Measurements from ENCODE around the gene GUCA2B.

GUCA2B gene

DNA sequence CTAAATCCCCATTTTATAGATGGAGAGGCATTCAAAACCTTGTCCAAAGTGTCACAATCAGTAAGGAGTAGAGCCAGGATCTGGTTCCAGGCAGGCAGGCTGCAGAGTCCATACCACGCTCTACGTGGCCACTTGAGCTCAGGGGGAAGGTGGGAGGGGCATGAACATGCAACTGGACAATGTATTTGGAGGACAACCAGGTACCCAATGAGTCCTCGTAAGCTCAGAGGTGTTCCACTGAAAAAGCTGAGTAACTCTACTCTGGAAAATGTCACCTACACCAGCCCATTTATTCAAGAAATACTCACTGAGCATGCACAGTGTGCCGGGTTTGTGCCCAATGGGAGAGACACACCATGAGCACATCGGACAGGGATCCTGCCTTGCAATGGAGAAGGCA lies 11.2 kb upstream of the GUCA2B start:
- DNase-seq (ENCODE audit: extremely low read depth, low read depth), result no peak
- TF ChIP-seq, protein P1, sequence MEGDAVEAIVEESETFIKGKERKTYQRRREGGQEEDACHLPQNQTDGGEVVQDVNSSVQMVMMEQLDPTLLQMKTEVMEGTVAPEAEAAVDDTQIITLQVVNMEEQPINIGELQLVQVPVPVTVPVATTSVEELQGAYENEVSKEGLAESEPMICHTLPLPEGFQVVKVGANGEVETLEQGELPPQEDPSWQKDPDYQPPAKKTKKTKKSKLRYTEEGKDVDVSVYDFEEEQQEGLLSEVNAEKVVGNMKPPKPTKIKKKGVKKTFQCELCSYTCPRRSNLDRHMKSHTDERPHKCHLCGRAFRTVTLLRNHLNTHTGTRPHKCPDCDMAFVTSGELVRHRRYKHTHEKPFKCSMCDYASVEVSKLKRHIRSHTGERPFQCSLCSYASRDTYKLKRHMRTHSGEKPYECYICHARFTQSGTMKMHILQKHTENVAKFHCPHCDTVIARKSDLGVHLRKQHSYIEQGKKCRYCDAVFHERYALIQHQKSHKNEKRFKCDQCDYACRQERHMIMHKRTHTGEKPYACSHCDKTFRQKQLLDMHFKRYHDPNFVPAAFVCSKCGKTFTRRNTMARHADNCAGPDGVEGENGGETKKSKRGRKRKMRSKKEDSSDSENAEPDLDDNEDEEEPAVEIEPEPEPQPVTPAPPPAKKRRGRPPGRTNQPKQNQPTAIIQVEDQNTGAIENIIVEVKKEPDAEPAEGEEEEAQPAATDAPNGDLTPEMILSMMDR (IDR thresholded peaks at IDR 0.05; ENCODE audit: low read depth, low read length), result no peak

DNA sequence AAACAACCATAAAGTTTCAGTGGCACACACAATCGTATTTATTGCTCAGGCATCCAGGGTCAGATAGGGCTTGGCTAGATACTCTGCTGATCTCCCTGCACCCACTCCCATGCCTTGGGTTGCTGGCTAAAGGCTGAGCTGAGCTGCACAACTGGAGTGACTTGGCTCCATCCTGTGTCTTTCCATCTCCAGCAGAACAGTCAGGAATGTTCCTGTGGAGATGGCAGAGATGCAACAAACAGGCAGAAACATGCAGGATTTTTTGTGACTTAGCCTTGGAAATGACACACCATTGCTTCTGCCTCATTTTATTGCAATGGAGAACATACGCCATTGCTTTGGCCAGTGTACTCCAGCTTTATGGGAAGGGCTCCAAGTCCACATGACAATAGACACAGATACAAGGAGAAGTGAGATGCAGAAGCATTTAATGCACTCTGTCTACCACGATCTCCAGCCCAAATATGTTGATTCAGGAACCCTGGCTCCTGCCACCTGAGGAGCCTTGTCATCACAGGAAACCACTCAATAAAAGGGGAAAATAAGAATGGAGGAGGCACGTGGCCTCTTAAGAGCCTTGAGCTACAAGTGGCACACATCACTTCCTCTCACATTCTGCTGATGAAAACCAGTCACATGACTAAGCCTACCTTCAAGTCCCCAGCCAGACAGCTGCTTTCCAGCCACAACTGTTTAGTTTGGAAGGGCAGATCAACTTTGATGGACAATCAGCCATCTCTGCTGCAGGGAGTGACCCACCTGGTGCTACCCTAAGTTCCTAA lies 10.1 kb upstream of the GUCA2B start:
- DNase-seq (ENCODE audit: extremely low read depth, low read depth), result no peak
- TF ChIP-seq, protein P1 (IDR thresholded peaks at IDR 0.05; ENCODE audit: low read depth, low read length), result no peak

DNA sequence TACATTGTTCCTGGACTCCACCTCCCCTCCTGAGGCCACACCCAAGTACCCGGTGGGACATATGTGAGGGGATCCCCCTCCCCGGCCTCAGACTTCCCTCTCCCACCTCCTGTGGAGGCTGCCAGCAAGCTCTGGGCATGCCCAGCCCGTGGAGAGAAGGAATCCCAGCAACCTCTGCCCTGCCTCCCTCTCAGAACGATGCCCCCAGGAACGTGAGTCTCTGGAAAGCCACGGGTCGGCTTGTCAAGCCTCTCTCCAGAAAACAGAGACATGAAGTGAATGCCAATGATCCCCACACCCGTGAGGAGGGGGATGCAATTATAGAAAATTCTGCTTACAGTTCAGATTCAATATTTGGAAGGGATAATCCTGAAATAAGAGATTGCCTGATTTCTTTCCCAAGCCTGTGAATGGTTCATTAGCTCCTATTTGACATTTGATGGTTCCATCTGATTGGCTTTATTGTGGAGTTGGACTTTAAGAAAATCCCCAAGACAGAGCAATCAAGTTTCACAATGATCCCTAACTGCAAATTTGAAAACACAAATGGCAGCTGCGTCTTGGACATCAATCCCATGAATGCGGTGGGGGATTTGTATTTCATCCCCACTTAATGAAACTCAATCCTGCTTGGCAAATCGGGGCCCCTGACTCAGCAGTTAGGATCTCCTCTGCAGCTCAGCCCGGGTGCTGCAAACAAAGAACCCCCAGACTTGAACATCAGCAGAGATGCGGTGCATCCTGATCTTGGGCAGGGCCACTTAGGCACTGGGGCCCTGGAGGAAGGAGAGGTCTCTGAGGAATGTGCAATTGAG lies 9.1 kb upstream of the GUCA2B start:
- TF ChIP-seq, protein P1 (IDR thresholded peaks at IDR 0.05; ENCODE audit: low read depth, low read length), result no peak
- no peak for DNase-seq (ENCODE audit: extremely low read depth, low read depth)

DNA sequence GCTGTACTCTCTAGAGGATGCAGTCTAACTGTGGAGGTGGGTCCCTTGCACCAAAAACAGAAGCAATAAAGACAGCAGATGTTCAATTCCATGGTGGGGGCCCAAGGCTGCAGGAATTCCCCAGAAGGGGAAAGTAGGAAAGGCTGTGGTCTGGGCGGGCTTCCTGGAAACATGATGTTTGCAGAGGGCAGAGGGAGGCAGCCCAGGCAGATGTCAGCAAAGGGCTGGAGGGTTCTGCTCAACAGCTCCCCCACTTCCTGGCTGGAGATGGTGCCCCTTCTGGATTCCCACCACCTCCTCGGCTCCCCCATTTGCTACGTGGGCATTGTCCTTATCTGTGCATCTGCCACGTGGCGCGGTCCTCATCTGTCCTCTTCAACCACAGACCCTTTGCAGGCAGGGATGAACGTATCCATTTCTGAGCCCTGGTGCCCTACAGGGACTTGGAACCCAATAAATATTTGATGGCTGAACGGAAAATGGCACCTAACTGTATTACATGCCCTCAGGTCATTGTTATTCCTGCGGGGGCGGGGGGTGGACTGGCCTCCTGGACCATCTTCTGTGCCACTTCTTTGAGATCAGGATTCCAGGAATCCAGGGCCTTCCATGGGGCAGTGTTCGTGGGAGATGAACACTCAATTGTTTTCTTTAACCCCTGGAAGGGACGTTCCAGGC lies 8.4 kb upstream of the GUCA2B start:
- TF ChIP-seq, protein P1 (IDR thresholded peaks at IDR 0.05; ENCODE audit: low read depth, low read length), result no peak
- DNase-seq (ENCODE audit: extremely low read depth, low read depth), result no peak

DNA sequence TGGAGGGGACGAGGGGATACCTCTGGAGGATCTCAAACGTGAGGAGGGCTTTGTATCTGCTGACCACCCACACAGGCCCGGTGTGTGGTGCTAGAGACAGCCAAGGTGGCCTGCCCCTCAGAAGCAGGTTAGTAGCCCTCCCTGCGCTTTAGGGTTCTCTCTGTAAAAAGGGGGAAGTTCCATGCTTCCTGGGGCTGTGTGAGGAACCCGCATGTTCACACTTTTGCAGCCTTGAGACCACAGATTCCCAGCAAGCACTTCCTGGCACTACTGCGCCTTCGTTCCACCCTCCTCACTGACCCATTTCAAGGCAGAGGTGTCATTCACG lies 7.9 kb upstream of the GUCA2B start:
- no peak for DNase-seq (ENCODE audit: extremely low read depth, low read depth)
- TF ChIP-seq, protein P1 (IDR thresholded peaks at IDR 0.05; ENCODE audit: low read depth, low read length), result no peak

DNA sequence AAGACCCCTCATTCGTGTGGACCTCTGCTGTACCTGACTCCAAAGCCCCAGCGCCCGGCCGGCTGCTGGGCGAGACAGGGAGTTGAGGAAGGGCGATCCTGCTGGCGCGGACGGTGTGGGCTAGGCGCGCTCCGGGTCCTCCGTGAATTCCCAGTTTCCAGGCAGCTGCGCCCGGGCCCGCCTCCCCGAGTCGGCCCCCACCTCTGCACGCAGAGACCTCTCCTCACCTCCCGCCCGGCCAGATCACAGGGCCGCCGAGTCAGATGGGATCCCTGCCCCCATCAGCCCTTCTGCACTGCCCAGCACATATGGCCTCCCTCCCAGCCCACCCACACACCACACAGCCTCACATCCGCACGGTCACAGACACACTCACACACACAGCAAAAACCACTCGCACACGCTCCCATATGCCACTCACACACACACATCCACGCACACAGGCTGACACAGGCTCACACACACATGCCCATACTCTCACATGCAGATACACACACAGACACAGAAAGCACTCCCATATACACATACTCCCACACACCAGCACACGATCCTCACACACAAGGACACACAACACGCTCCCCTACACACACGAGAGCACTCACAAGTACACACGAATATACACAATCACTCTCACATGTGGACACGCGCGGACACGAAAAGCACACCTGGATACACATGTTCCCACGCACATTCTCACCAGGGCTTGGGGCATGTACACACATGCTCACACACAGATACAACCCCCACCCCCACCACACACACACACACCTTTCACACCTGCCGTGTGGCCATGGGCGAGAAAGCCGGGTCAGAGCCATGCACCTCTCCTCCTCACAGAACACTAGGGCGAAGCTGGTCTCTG lies 7.2 kb upstream of the GUCA2B start:
- no peak for DNase-seq (ENCODE audit: extremely low read depth, low read depth)
- TF ChIP-seq, protein P1 (IDR thresholded peaks at IDR 0.05; ENCODE audit: low read depth, low read length), result no peak
